H9 (cell line): Measurements from ENCODE around the gene CHSY3. TPM values are rescaled to one million over a fixed set of nuclear protein-coding genes. Genes with fewer than 3 reads are reported as not detected.

Experiments used
- DNase-seq: peaks from one replicate; pipeline ENCODE4 v3.0.0-alpha.2; 2017
- H2AFZ ChIP-seq: one replicate; pipeline ENCODE4 v1.6.1; 2013; ENCODE audit warnings: mild to moderate bottlenecking, low read length, control low read depth, moderate library complexity
- H2AK5ac ChIP-seq: 2 replicates; pipeline ENCODE4 v1.6.1; 2013; ENCODE audit warnings: low read length, control low read depth, mixed read lengths; ENCODE audit not compliant: insufficient read length
- H2BK120ac ChIP-seq: one replicate; pipeline ENCODE4 v1.6.1; 2013; ENCODE audit warnings: low read depth, mild to moderate bottlenecking, low read length, control low read depth, inconsistent platforms; ENCODE audit not compliant: poor library complexity, severe bottlenecking
- H2BK12ac ChIP-seq: 2 replicates; pipeline ENCODE4 v1.6.1; 2013; ENCODE audit warnings: low read length, control low read depth, mixed read lengths, low read depth; ENCODE audit not compliant: insufficient read length
- H2BK15ac ChIP-seq: 2 replicates; pipeline ENCODE4 v1.6.1; 2013; ENCODE audit warnings: low read depth, low read length, control low read depth
- H2BK20ac ChIP-seq: one replicate; pipeline ENCODE4 v1.6.1; 2013; ENCODE audit warnings: low read depth, mild to moderate bottlenecking, low read length, control low read depth, inconsistent platforms; ENCODE audit not compliant: poor library complexity, severe bottlenecking
- H2BK5ac ChIP-seq: 2 replicates; pipeline ENCODE4 v1.6.1; 2013; ENCODE audit warnings: low read length, control low read depth, mixed read lengths; ENCODE audit not compliant: insufficient read length
- H3K14ac ChIP-seq: 2 replicates; pipeline ENCODE4 v1.6.1; 2013; ENCODE audit warnings: low read length, control low read depth; ENCODE audit not compliant: insufficient read depth
- H3K18ac ChIP-seq: 2 replicates; pipeline ENCODE4 v1.6.1; 2013; ENCODE audit warnings: low read depth, mild to moderate bottlenecking, mixed read lengths, low read length, control low read depth; ENCODE audit not compliant: insufficient read length
- H3K23ac ChIP-seq: 2 replicates; pipeline ENCODE4 v1.6.1; 2013; ENCODE audit warnings: low read length, control low read depth, mixed read lengths, low read depth; ENCODE audit not compliant: insufficient read length
- H3K23me2 ChIP-seq: 2 replicates; pipeline ENCODE4 v1.6.1; 2013; ENCODE audit warnings: low read depth, mild to moderate bottlenecking, mixed read lengths, low read length, control low read depth; ENCODE audit not compliant: insufficient read length, poor library complexity, severe bottlenecking
- H3K27ac ChIP-seq: 2 replicates; pipeline ENCODE4 v1.5.1; 2013; ENCODE audit warnings: low read length, control low read depth, mixed read lengths, low read depth; ENCODE audit not compliant: insufficient read length
- H3K27me3 ChIP-seq: 2 replicates; pipeline ENCODE4 v1.6.1; 2013; ENCODE audit warnings: low read length, control low read depth, inconsistent platforms; ENCODE audit not compliant: insufficient read depth
- H3K4ac ChIP-seq: 2 replicates; pipeline ENCODE4 v1.6.1; 2013; ENCODE audit warnings: low read depth, mild to moderate bottlenecking, control low read depth, inconsistent platforms, low read length, moderate library complexity
- H3K4me1 ChIP-seq: 2 replicates; pipeline ENCODE4 v1.6.1; 2013; ENCODE audit warnings: low read length, control low read depth, inconsistent platforms; ENCODE audit not compliant: insufficient read depth
- H3K4me2 ChIP-seq: 2 replicates; pipeline ENCODE4 v1.6.1; 2013; ENCODE audit warnings: low read length, control low read depth, mixed read lengths; ENCODE audit not compliant: insufficient read length, insufficient read depth
- H3K56ac ChIP-seq: 2 replicates; pipeline ENCODE4 v1.6.1; 2013; ENCODE audit warnings: low read depth, mild to moderate bottlenecking, mixed read lengths, low read length, control low read depth; ENCODE audit not compliant: insufficient read length
- H3K79me1 ChIP-seq: 2 replicates; pipeline ENCODE4 v1.6.1; 2013; ENCODE audit warnings: low read depth, mild to moderate bottlenecking, moderate library complexity, low read length, control low read depth, inconsistent platforms; ENCODE audit not compliant: insufficient read depth, poor library complexity, severe bottlenecking
- H3K79me2 ChIP-seq: 2 replicates; pipeline ENCODE4 v1.6.1; 2013; ENCODE audit warnings: low read length, control low read depth, inconsistent platforms; ENCODE audit not compliant: insufficient read depth
- H3K9ac ChIP-seq: 2 replicates; pipeline ENCODE4 v1.6.1; 2013; ENCODE audit warnings: low read length, control low read depth, mixed read lengths; ENCODE audit not compliant: insufficient read length; ENCODE audit errors: extremely low read depth
- H3K9me3 ChIP-seq: one replicate; pipeline ENCODE4 v1.6.1; 2013; ENCODE audit warnings: low read depth, low read length, inconsistent platforms; ENCODE audit not compliant: control insufficient read depth
- H3T11ph ChIP-seq: one replicate; pipeline ENCODE4 v1.6.1; 2013; ENCODE audit warnings: mild to moderate bottlenecking, low read length, control low read depth, inconsistent platforms
- H4K20me1 ChIP-seq: one replicate; pipeline ENCODE4 v1.6.1; 2013; ENCODE audit not compliant: control insufficient read depth, insufficient read length, insufficient read depth
- H4K5ac ChIP-seq: 2 replicates; pipeline ENCODE4 v1.6.1; 2013; ENCODE audit warnings: low read depth, mild to moderate bottlenecking, mixed read lengths, low read length, control low read depth; ENCODE audit not compliant: insufficient read length
- H4K8ac ChIP-seq: replicated peaks from 2 replicates; pipeline ENCODE4 v1.6.1; 2013; ENCODE audit warnings: low read length, control low read depth, mixed read lengths, low read depth; ENCODE audit not compliant: insufficient read length
- H4K91ac ChIP-seq: 2 replicates; pipeline ENCODE4 v1.6.1; 2013; ENCODE audit warnings: low read depth, mild to moderate bottlenecking, moderate library complexity, mixed read lengths, low read length, control low read depth; ENCODE audit not compliant: insufficient read length
- H3K27ac Mint-ChIP-seq, 3 experiments: 2 replicates in 2 of 3; 3 replicates in 1 of 3; pipeline ENCODE4 v1.8.0; 2020 to 2021; ENCODE audit warnings: mixed read lengths in 3 of 3, mild to moderate bottlenecking in 1 of 3, moderate library complexity in 1 of 3
- H3K27me3 Mint-ChIP-seq: 2 replicates; pipeline ENCODE4 v1.8.0; 2021; ENCODE audit warnings: low read depth, mild to moderate bottlenecking, moderate library complexity, mixed read lengths
- H3K36me3 Mint-ChIP-seq, 3 experiments: 2 replicates in 2 of 3; 3 replicates in 1 of 3; pipeline ENCODE4 v1.8.0; 2020 to 2021; ENCODE audit warnings: low read depth in 3 of 3, mixed read lengths in 3 of 3; ENCODE audit not compliant: insufficient read depth in 1 of 3
- H3K4me1 Mint-ChIP-seq, 2 experiments: 2 replicates each; pipeline ENCODE4 v1.8.0; 2020; ENCODE audit warnings: mixed read lengths in 2 of 2
- H3K4me3 Mint-ChIP-seq, 2 experiments: 2 replicates in 1 of 2; 3 replicates in 1 of 2; pipeline ENCODE4 v1.8.0; 2020 to 2021; ENCODE audit warnings: mild to moderate bottlenecking in 2 of 2, mixed read lengths in 2 of 2, moderate library complexity in 1 of 2
- H3K9me3 Mint-ChIP-seq, 2 experiments: 2 replicates in 1 of 2; 3 replicates in 1 of 2; pipeline ENCODE4 v1.8.0; 2020; ENCODE audit warnings: mild to moderate bottlenecking in 2 of 2, mixed read lengths in 2 of 2, moderate library complexity in 1 of 2
- CTCF ChIP-seq: fragments of 200-600 bp; sonication (generic); conservative IDR thresholded peaks from 3 replicates; pipeline ENCODE4 v1.8.0; 2021; ENCODE audit warnings: antibody characterized with exemption, mild to moderate bottlenecking
- WGBS: extraction: QIAGEN DNeasy Blood & Tissue Kit; methylation state at CpG from one replicate; pipeline ENCODE4 v1.1.7; 2013; ENCODE audit warnings: missing lambda C conversion rate, low lambda C conversion rate, mixed read lengths; ENCODE audit not compliant: insufficient read length; ENCODE audit errors: extremely low coverage; 5-methylcytosine and 5-hydroxymethylcytosine counted together
- total RNA-seq: library from RNA; stranded (reverse); gene quantifications from 2 replicates; pipeline ENCODE4 v1.2.1, GENCODE V29; 2021

Gene CHSY3
- total RNA-seq, 1 experiment from 2014 or later = 0.37 TPM

- Histone ChIP-seq H3K18ac (no peak overlapping the region), H2AFZ (no peak overlapping the region), H3K27me3 (no peaks in the 10 kb centered on the region), H3K56ac (no peak overlapping the region), H2BK15ac (no peak overlapping the region), H4K8ac (no peak overlapping the region), H2BK5ac (no peak overlapping the region), H3K14ac (no peak overlapping the region), H2AK5ac (no peak overlapping the region), H3K79me2 (no peaks in the 10 kb centered on the region), H4K91ac (no peak overlapping the region), H3K9ac (no peak overlapping the region), H2BK12ac (no peak overlapping the region), H4K20me1 (no peaks in the 10 kb centered on the region), H3K23ac (no peak overlapping the region), H3K9me3 (no peaks in the 10 kb centered on the region), H3K4me1 (no peaks in the 10 kb centered on the region), H3T11ph (no peak overlapping the region), H3K23me2 (no peaks in the 10 kb centered on the region), H3K4me2 (no peak overlapping the region), H3K4ac (no peak overlapping the region), H2BK20ac (no peak overlapping the region), H4K5ac (no peak overlapping the region), H3K79me1 (no peaks in the 10 kb centered on the region), H3K27ac (no peak overlapping the region), H2BK120ac (no peak overlapping the region)
- Mint-ChIP-seq H3K27ac (no peak overlapping the region), H3K9me3 (no peaks in the 10 kb centered on the region), H3K36me3 (no peaks in the 10 kb centered on the region), H3K4me3 (no peak overlapping the region), H3K27me3 (no peaks in the 10 kb centered on the region; the same call in 1 of the 2 replicates), H3K4me1 (no peaks in the 10 kb centered on the region)
- TF ChIP-seq CTCF = no peak
- DNase-seq = no peak
- no CpG with 5 or more reads among the region's 6 CpGs for WGBS
These were observed 56.6 kb downstream of the CHSY3 start for GRCh38 chr5:129960831-129961230.
